IMR-90 (cell line): Measurements from ENCODE around the gene L3MBTL4. TPM values are rescaled to one million over a fixed set of nuclear protein-coding genes. Genes with fewer than 3 reads are reported as not detected.

Experiments used
- ATAC-seq: fragments of 200-7000 bp; cut with Tn5 transposase; 2 replicates; pipeline ENCODE4 v1.9.1; 2020; ENCODE audit warnings: low read depth, mild to moderate bottlenecking, moderate library complexity
- BruUV-seq: library from RNA; stranded (reverse); fragments of 400-500 nt; replicated peaks from 2 replicates; lab custom pipeline; 2021; lab: Mats Ljungman, UMichigan
- CTCF ChIA-PET: fragments of 300-600 bp; formaldehyde crosslinking; extraction: SDS; loops from one replicate; lab custom pipeline; 2021; ENCODE audit warnings: antibody characterized with exemption; lab: Yijun Ruan, JAX
- POLR2A ChIA-PET: fragments of 300-600 bp; sonication (Branson Sonifier 250); formaldehyde crosslinking; loops from one replicate; lab custom pipeline; 2022; ENCODE audit warnings: antibody characterized with exemption; ENCODE audit not compliant: unreplicated experiment; lab: Charles Lee
- DNase-seq: peaks from one replicate; pipeline ENCODE4 v3.0.0; 2013
- H2AFZ ChIP-seq: replicated peaks from 2 replicates; pipeline ENCODE3; 2013; ENCODE audit warnings: low read length, mild to moderate bottlenecking; ENCODE audit not compliant: poor library complexity
- H2AK5ac ChIP-seq: 2 replicates; pipeline ENCODE4 v1.6.1; 2013; ENCODE audit warnings: low read depth, low read length, inconsistent platforms
- H2AK9ac ChIP-seq: replicated peaks from 2 replicates; pipeline ENCODE3; 2013; ENCODE audit warnings: mild to moderate bottlenecking, low read depth, low read length, moderate library complexity; ENCODE audit not compliant: poor library complexity
- H2BK120ac ChIP-seq: 2 replicates; pipeline ENCODE4 v1.6.1; 2013; ENCODE audit warnings: low read depth, low read length, inconsistent platforms
- H2BK15ac ChIP-seq: 3 replicates; pipeline ENCODE4 v1.6.1; 2013; ENCODE audit warnings: low read depth, low read length, inconsistent platforms
- H2BK20ac ChIP-seq: 2 replicates; pipeline ENCODE4 v1.6.1; 2013; ENCODE audit warnings: low read depth, mild to moderate bottlenecking, inconsistent platforms, low read length, moderate library complexity
- H2BK5ac ChIP-seq: 2 replicates; pipeline ENCODE4 v1.6.1; 2013; ENCODE audit warnings: mild to moderate bottlenecking, low read depth, low read length, inconsistent platforms; ENCODE audit not compliant: poor library complexity, severe bottlenecking
- H3K14ac ChIP-seq: replicated peaks from 2 replicates; pipeline ENCODE4 v1.6.1; 2013; ENCODE audit warnings: low read depth, low read length, inconsistent platforms
- H3K18ac ChIP-seq: 2 replicates; pipeline ENCODE4 v1.6.1; 2013; ENCODE audit warnings: low read depth, low read length, control low read depth
- H3K23ac ChIP-seq: 2 replicates; pipeline ENCODE4 v1.6.1; 2013; ENCODE audit warnings: low read depth, low read length, inconsistent platforms
- H3K27ac ChIP-seq: 2 replicates; pipeline ENCODE4 v1.5.1; 2013; ENCODE audit warnings: mild to moderate bottlenecking, control low read depth, low read length; ENCODE audit not compliant: insufficient read depth
- H3K27me3 ChIP-seq: 2 replicates; pipeline ENCODE4 v1.6.1; 2013; ENCODE audit warnings: low read length; ENCODE audit not compliant: control insufficient read depth, insufficient read depth
- H3K36me3 ChIP-seq: 2 replicates; pipeline ENCODE4 v1.6.1; 2013; ENCODE audit warnings: low read length, mixed read lengths; ENCODE audit not compliant: control insufficient read depth, insufficient read depth
- H3K4ac ChIP-seq: 2 replicates; pipeline ENCODE4 v1.6.1; 2013; ENCODE audit warnings: low read depth, low read length, inconsistent platforms
- H3K4me1 ChIP-seq: 2 replicates; pipeline ENCODE4 v1.6.1; 2013; ENCODE audit warnings: low read length, mixed read lengths; ENCODE audit not compliant: control insufficient read depth, insufficient read depth
- H3K4me2 ChIP-seq: 2 replicates; pipeline ENCODE4 v1.6.1; 2013; ENCODE audit warnings: low read depth, mild to moderate bottlenecking, control low read depth, low read length, moderate library complexity
- H3K4me3 ChIP-seq: 2 replicates; pipeline ENCODE4 v1.5.1; 2013; ENCODE audit warnings: low read depth, mild to moderate bottlenecking, control low read depth, low read length, moderate library complexity; ENCODE audit not compliant: insufficient read depth
- H3K56ac ChIP-seq: 2 replicates; pipeline ENCODE4 v1.6.1; 2013; ENCODE audit warnings: low read length, inconsistent platforms; ENCODE audit not compliant: insufficient read depth; ENCODE audit errors: extremely low read depth
- H3K79me1 ChIP-seq, 2 experiments: 2 replicates each; pipeline ENCODE4 v1.6.1; 2013; ENCODE audit warnings: low read length in 2 of 2, inconsistent platforms in 1 of 2, low read depth in 1 of 2
- H3K9ac ChIP-seq: 2 replicates; pipeline ENCODE4 v1.6.1; 2013; ENCODE audit warnings: low read depth, low read length, control low read depth
- H3K9me1 ChIP-seq: 2 replicates; pipeline ENCODE4 v1.6.1; 2013; ENCODE audit warnings: low read length, inconsistent platforms; ENCODE audit not compliant: insufficient read depth
- H3K9me3 ChIP-seq: 2 replicates; pipeline ENCODE4 v1.6.1; 2013; ENCODE audit warnings: low read length; ENCODE audit not compliant: control insufficient read depth, insufficient read depth
- H4K20me1 ChIP-seq: 2 replicates; pipeline ENCODE4 v1.6.1; 2013; ENCODE audit warnings: low read length, inconsistent platforms; ENCODE audit not compliant: insufficient read depth
- H4K5ac ChIP-seq: 2 replicates; pipeline ENCODE4 v1.6.1; 2013; ENCODE audit warnings: mild to moderate bottlenecking, low read depth, low read length, control low read depth
- H4K8ac ChIP-seq, 2 experiments: 2 replicates each; pipeline ENCODE4 v1.6.1; 2013; ENCODE audit warnings: low read depth in 2 of 2, low read length in 2 of 2, control low read depth in 1 of 2, inconsistent platforms in 1 of 2
- H4K91ac ChIP-seq: 2 replicates; pipeline ENCODE4 v1.6.1; 2013; ENCODE audit warnings: low read depth, low read length, inconsistent platforms; ENCODE audit not compliant: insufficient read depth
- CEBPB ChIP-seq: IDR thresholded peaks from 2 replicates; pipeline ENCODE4 v1.6.1; 2012; ENCODE audit warnings: low read depth, low read length, improper control_type of control experiment
- CHD1 ChIP-seq: IDR thresholded peaks from 2 replicates; pipeline ENCODE4 v1.6.1; 2012; ENCODE audit warnings: low read depth, low read length, improper control_type of control experiment
- CTCF ChIP-seq: conservative IDR thresholded peaks from 2 replicates; pipeline ENCODE4 v1.5.1; 2012; ENCODE audit warnings: mild to moderate bottlenecking, low read depth, low read length, improper control_type of control experiment
- ELK1 ChIP-seq: fragments of 150-350 bp; IDR thresholded peaks from 2 replicates; pipeline ENCODE4 v1.6.1; 2016; ENCODE audit warnings: low read depth, mild to moderate bottlenecking, low read length, moderate library complexity, borderline replicate concordance
- FOS ChIP-seq: fragments of 150-350 bp; IDR thresholded peaks from 2 replicates; pipeline ENCODE4 v1.6.1; 2016; ENCODE audit warnings: low read depth, low read length
- MAFK ChIP-seq: IDR thresholded peaks from 2 replicates; pipeline ENCODE4 v1.6.1; 2012; ENCODE audit warnings: low read depth, low read length, improper control_type of control experiment
- MAZ ChIP-seq: IDR thresholded peaks from 2 replicates; pipeline ENCODE4 v1.6.1; 2012; ENCODE audit warnings: low read depth, mild to moderate bottlenecking, low read length, improper control_type of control experiment, moderate library complexity, borderline replicate concordance
- MXI1 ChIP-seq: IDR thresholded peaks from 2 replicates; pipeline ENCODE4 v1.6.1; 2012; ENCODE audit warnings: low read depth, mild to moderate bottlenecking, low read length, moderate library complexity, borderline replicate concordance
- NFE2L2 ChIP-seq: fragments of 150-350 bp; IDR thresholded peaks from 2 replicates; pipeline ENCODE4 v1.6.1; 2016; ENCODE audit warnings: low read depth, mild to moderate bottlenecking, low read length
- POLR2A ChIP-seq: IDR thresholded peaks from 2 replicates; pipeline ENCODE4 v1.6.1; 2012; ENCODE audit warnings: mild to moderate bottlenecking, low read depth, low read length
- RCOR1 ChIP-seq: IDR thresholded peaks from 2 replicates; pipeline ENCODE4 v1.6.1; 2012; ENCODE audit warnings: mild to moderate bottlenecking, low read length, improper control_type of control experiment; ENCODE audit not compliant: insufficient replicate concordance
- RFX5 ChIP-seq: IDR thresholded peaks from 2 replicates; pipeline ENCODE4 v1.8.0; 2012; ENCODE audit warnings: low read depth, mild to moderate bottlenecking, low read length, moderate library complexity
- SMC3 ChIP-seq: fragments of 150-350 bp; IDR thresholded peaks from 2 replicates; pipeline ENCODE4 v1.6.1; 2016; ENCODE audit warnings: low read depth, mild to moderate bottlenecking, antibody characterized with exemption, low read length, moderate library complexity
- USF2 ChIP-seq: fragments of 150-350 bp; IDR thresholded peaks from 2 replicates; pipeline ENCODE4 v1.6.1; 2017; ENCODE audit warnings: mild to moderate bottlenecking, antibody characterized with exemption, low read length, low read depth
- WGBS, 2 experiments: methylation state at CpG; one replicate each; pipeline versions ENCODE4 v1.1.5 to v1.1.7; 2013; ENCODE audit warnings: missing lambda C conversion rate in 2 of 2; ENCODE audit not compliant: insufficient read length in 1 of 2; ENCODE audit errors: extremely low coverage in 2 of 2; 5-methylcytosine and 5-hydroxymethylcytosine counted together
- dilution Hi-C: fragments of 300-500 bp; cut with HindIII; formaldehyde crosslinking; loops from one replicate; pipeline ENCODE4 v1.14.3; 2018; ENCODE audit warnings: low sequenced_read_pairs; ENCODE audit not compliant: unreplicated experiment
- in situ Hi-C: fragments of 300-500 bp; cut with MboI; formaldehyde crosslinking; loops from 3 replicates; pipeline ENCODE4 v1.14.3; 2019; ENCODE audit warnings: low sequenced_read_pairs, inconsistent platforms, mixed read lengths
- intact Hi-C: fragments of 100-400 bp; cut with micrococcal nuclease; formaldehyde crosslinking; loops from 2 replicates; pipeline ENCODE4 v1.10.0; 2022
- polyA plus RNA-seq, 3 experiments: library from polyadenylated mRNA; depleted of rRNA; stranded (reverse); fragments of >200 nt; gene quantifications; 2 replicates each; pipeline ENCODE4 v1.2.3, GENCODE V29; 2012; ENCODE audit warnings: low replicate concordance in 1 of 3
- total RNA-seq: library from RNA; depleted of rRNA; stranded (reverse); fragments of >200 nt; gene quantifications from 2 replicates; pipeline ENCODE4 v1.2.3, GENCODE V29; 2012

Gene L3MBTL4
- total and polyA plus RNA-seq, 2 of the 4 experiments (the other 2 are of a cell fraction), result under 0.01 to 0.02 TPM

- Histone ChIP-seq H4K5ac (no peak overlapping the region), H2AK9ac (no peak overlapping the region), H4K91ac (no peak overlapping the region), H3K9me1 (no peaks in the 10 kb centered on the region), H4K20me1 (no peaks in the 10 kb centered on the region), H2BK15ac (no peak overlapping the region), H3K9me3 (no peaks in the 10 kb centered on the region), H3K79me1 (no peaks in the 10 kb centered on the region), H4K8ac (no peak overlapping the region), H3K4ac (no peak overlapping the region), H2AFZ (no peak overlapping the region), H3K27me3 (no peaks in the 10 kb centered on the region; the same call in 1 of the 2 replicates), H3K23ac (no peak overlapping the region), H3K36me3 (no peaks in the 10 kb centered on the region), H3K27ac (no peak overlapping the region), H3K56ac (no peak overlapping the region), H3K14ac (no peak overlapping the region), H3K4me2 (no peak overlapping the region), H2AK5ac (no peak overlapping the region), H3K4me1 (no peaks in the 10 kb centered on the region), H3K9ac (no peak overlapping the region), H2BK20ac (no peak overlapping the region), H2BK5ac (no peak overlapping the region), H3K18ac (no peak overlapping the region), H2BK120ac (no peak overlapping the region), H3K4me3 (no peak overlapping the region)
- dilution Hi-C loops (no loop called here), intact Hi-C loops (no loop called here), in situ Hi-C loops (no loop called here)
- ATAC-seq, result no peak
- ChIA-PET CTCF (no interaction called here), POLR2A (no interaction called here)
- no peak for TF ChIP-seq RCOR1
- TF ChIP-seq CTCF, result no peak
- TF ChIP-seq ELK1, result no peak
- no peak for TF ChIP-seq SMC3
- TF ChIP-seq MAZ, result no peak
- no peak for TF ChIP-seq MAFK
- TF ChIP-seq CHD1, result no peak
- no peak for TF ChIP-seq CEBPB
- no peak for TF ChIP-seq MXI1
- TF ChIP-seq FOS, result no peak
- TF ChIP-seq RFX5, result no peak
- no peak for TF ChIP-seq POLR2A
- TF ChIP-seq NFE2L2, result no peak
- TF ChIP-seq USF2, result no peak
- 58% methylated on average over 2 of the region's 8 CpGs; no CpG with 5 or more reads in 1 of the 2 experiments for WGBS, 2 experiments
- no TSS peak for BruUV-seq
- DNase-seq, result no peak
These were observed 44.3 kb downstream of the L3MBTL4 start for GRCh38 chr18:6370410-6370809.
